ENCODE measurements around the gene NUP54. TPM values are rescaled to one million over a fixed set of nuclear protein-coding genes. Genes with fewer than 3 reads are reported as not detected.

Gene NUP54
- total RNA-seq: 10 to 100 TPM; 31.3 to 60.2 (median 39.7) TPM

GRCh38 chr4:76148142-76148865 is at the start of gene NUP54:
NUP54 (minus strand) TSS chr4:76148397; CDS start chr4:76148374, 23 bp downstream.
- TF ChIP-seq CTCF (IDR thresholded peaks at IDR 0.05; ENCODE audit: low read depth): no peak

GRCh38 chr4:76197031-76197743 is 49.0 kb upstream of the NUP54 start:
- no peak for TF ChIP-seq CTCF (IDR thresholded peaks at IDR 0.05; ENCODE audit: low read depth)

GRCh38 chr4:76196376-76196775 is 48.2 kb upstream of the NUP54 start:
- TF ChIP-seq CTCF (IDR thresholded peaks at IDR 0.05; ENCODE audit: low read depth): no peak

GRCh38 chr4:76195326-76195725 is 47.1 kb upstream of the NUP54 start:
- TF ChIP-seq CTCF (IDR thresholded peaks at IDR 0.05; ENCODE audit: low read depth): no peak

- no peak for TF ChIP-seq CTCF (IDR thresholded peaks at IDR 0.05; ENCODE audit: low read depth)
Measured at GRCh38 chr4:76194325-76194724, 46.1 kb upstream of the NUP54 start.

DNA sequence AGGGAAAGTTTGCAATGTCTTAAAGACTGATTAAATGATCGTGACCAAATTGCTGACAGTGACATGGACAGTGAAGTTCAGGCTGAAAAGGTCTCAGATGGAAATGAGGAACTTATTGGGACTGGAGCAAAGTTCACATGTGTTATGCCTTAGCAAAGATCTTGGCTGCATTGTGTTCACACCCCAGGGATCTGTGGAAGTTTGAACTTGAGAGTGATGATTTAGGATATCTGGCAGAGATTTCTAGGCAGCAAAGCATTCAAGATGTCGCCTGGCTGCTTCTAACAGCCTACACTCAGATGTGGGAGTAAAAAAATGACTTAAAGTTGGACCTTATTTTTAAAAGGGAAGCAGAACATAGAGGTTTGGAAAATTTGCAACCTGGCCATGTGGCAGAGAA is 44.0 kb upstream of the NUP54 start:
- no peak for TF ChIP-seq CTCF (IDR thresholded peaks at IDR 0.05; ENCODE audit: low read depth)

- no peak for TF ChIP-seq CTCF (IDR thresholded peaks at IDR 0.05; ENCODE audit: low read depth)
Measured at GRCh38 chr4:76188557-76188956, 40.4 kb upstream of the NUP54 start.
